Smooth muscle cell (in vitro differentiated cells): Measurements from ENCODE around the gene CDH4. TPM values are rescaled to one million over a fixed set of nuclear protein-coding genes. Genes with fewer than 3 reads are reported as not detected.

ENCODE experiments used
- DNase-seq: peaks from one replicate; lab custom pipeline; 2025; ENCODE audit not compliant: unreplicated experiment; lab: John Stamatoyannopoulos, UW
- H2AFZ ChIP-seq: fragments of 200-600 bp; sonication (generic); 2 replicates; pipeline ENCODE4 v1.6.0; 2016; ENCODE audit warnings: antibody characterized with exemption, low read depth, mild to moderate bottlenecking
- H3F3A ChIP-seq: fragments of 200-600 bp; sonication (generic); 2 replicates; pipeline ENCODE4 v1.6.0; 2017; ENCODE audit warnings: antibody characterized with exemption, low read depth
- H3K27ac ChIP-seq: fragments of 200-600 bp; sonication (generic); 2 replicates; pipeline ENCODE4 v1.5.1; 2016; ENCODE audit warnings: low read depth, mild to moderate bottlenecking
- H3K27me3 ChIP-seq: fragments of 200-600 bp; sonication (generic); 2 replicates; pipeline ENCODE4 v1.6.1; 2016; ENCODE audit warnings: low read depth, mild to moderate bottlenecking
- H3K36me3 ChIP-seq: fragments of 200-600 bp; sonication (generic); 2 replicates; pipeline ENCODE4 v1.5.1; 2016; ENCODE audit warnings: low read depth
- H3K4me1 ChIP-seq: fragments of 200-600 bp; sonication (generic); 2 replicates; pipeline ENCODE4 v1.5.1; 2016; ENCODE audit warnings: low read depth
- H3K4me2 ChIP-seq: fragments of 200-600 bp; sonication (generic); 2 replicates; pipeline ENCODE4 v1.6.0; 2016; ENCODE audit warnings: mild to moderate bottlenecking
- H3K4me3 ChIP-seq: fragments of 200-600 bp; sonication (generic); 2 replicates; pipeline ENCODE4 v1.5.1; 2016; ENCODE audit warnings: mild to moderate bottlenecking
- H3K79me2 ChIP-seq: fragments of 200-600 bp; sonication (generic); 2 replicates; pipeline ENCODE4 v1.6.0; 2016; ENCODE audit warnings: low read depth, mild to moderate bottlenecking
- H3K9ac ChIP-seq: fragments of 200-600 bp; sonication (generic); 2 replicates; pipeline ENCODE4 v1.6.0; 2016; ENCODE audit warnings: low read depth
- H3K9me3 ChIP-seq: fragments of 200-600 bp; sonication (generic); replicated peaks from 2 replicates; pipeline ENCODE4 v1.5.1; 2016; ENCODE audit warnings: low read depth
- H4K20me1 ChIP-seq: fragments of 200-600 bp; sonication (generic); 2 replicates; pipeline ENCODE4 v1.6.0; 2016; ENCODE audit warnings: low read depth
- CTCF ChIP-seq: fragments of 200-600 bp; sonication (generic); IDR thresholded peaks from 2 replicates; pipeline ENCODE4 v1.5.1; 2017; ENCODE audit warnings: borderline replicate concordance, mild to moderate bottlenecking, antibody characterized with exemption; ENCODE audit not compliant: insufficient read depth, poor library complexity, severe bottlenecking
- WGBS: methylation state at CpG from one replicate; pipeline ENCODE4 v1.1.7; 2016; ENCODE audit warnings: low lambda C conversion rate; 5-methylcytosine and 5-hydroxymethylcytosine counted together
- polyA plus RNA-seq: library from polyadenylated mRNA; unstranded; fragments of >200 nt; fragmentation: Nextera tagmentation; extraction: Ambion mirVana; gene quantifications from 2 replicates; pipeline ENCODE4 v1.2.1, GENCODE V29; 2016
- total RNA-seq: library from RNA; depleted of rRNA; stranded (reverse); fragments of >200 nt; gene quantifications from 2 replicates; pipeline ENCODE4 v1.2.3, GENCODE V29; 2014

Gene CDH4
- total and polyA plus RNA-seq, 2 experiments from 2014 or later = 0.03 to 0.04 TPM

DNA sequence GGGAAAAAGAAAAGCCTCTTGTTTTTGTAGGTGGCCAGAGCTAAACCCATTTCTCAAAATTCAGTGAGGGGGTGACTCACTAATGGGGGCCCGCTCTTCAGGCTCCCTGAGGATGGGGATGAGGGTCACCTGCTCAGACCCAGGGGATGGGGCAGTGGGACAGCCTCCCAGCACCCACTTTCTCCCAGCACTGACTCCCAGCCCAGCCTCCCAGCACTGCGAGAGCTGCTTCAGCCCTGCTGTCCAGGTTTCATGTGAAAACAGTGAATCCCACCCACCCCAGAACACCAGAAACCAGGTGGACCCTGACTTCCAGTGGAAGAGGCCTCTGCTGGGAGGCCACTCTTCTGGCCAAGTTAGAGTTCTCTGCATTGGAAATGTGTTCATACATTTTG, 362.6 kb downstream of the CDH4 start:
- Histone ChIP-seq H3K9me3 (no peaks in the 10 kb centered on the region), H3K27ac (no peak overlapping the region), H4K20me1 (no peaks in the 10 kb centered on the region), H2AFZ (no peak overlapping the region), H3F3A (no peaks in the 10 kb centered on the region), H3K4me3 (no peak overlapping the region), H3K36me3 (no peaks in the 10 kb centered on the region), H3K9ac (no peak overlapping the region), H3K4me1 (no peaks in the 10 kb centered on the region), H3K4me2 (no peak overlapping the region), H3K79me2 (no peaks in the 10 kb centered on the region), H3K27me3 (no peaks in the 10 kb centered on the region)
- TF ChIP-seq CTCF = no peak
- no peak for DNase-seq
- 82% methylated on average over 2 of the region's 2 CpGs for WGBS

DNA sequence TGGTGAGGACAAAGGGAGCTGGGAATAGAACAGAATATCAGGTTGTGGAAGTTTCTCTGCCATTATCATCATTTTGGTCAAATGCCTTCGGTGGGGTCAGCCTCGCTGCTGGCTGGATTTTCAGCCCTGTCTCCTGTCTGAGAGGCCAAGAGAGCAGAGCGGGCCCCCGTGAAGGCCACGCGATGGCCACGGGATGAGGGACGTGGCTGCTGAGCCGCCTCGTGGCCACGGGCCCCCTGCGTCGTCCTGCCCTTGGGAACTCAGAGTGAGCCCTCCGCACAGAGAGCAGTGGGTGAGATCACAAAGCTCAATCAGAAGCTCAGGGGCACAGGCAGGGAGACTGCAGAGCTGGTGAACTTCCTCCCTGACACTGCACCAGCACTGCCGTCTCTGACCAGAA, 363.7 kb downstream of the CDH4 start:
- DNase-seq = no peak
- Histone ChIP-seq H3K27me3 (no peaks in the 10 kb centered on the region), H4K20me1 (no peaks in the 10 kb centered on the region), H2AFZ (no peak overlapping the region), H3F3A (no peaks in the 10 kb centered on the region), H3K4me1 (no peaks in the 10 kb centered on the region), H3K4me3 (no peak overlapping the region), H3K27ac (no peak overlapping the region), H3K36me3 (no peaks in the 10 kb centered on the region), H3K4me2 (no peak overlapping the region), H3K9me3 (no peaks in the 10 kb centered on the region), H3K9ac (no peak overlapping the region), H3K79me2 (no peaks in the 10 kb centered on the region)
- WGBS = 98% methylated on average over 13 of the region's 15 CpGs
- TF ChIP-seq CTCF = no peak

DNA sequence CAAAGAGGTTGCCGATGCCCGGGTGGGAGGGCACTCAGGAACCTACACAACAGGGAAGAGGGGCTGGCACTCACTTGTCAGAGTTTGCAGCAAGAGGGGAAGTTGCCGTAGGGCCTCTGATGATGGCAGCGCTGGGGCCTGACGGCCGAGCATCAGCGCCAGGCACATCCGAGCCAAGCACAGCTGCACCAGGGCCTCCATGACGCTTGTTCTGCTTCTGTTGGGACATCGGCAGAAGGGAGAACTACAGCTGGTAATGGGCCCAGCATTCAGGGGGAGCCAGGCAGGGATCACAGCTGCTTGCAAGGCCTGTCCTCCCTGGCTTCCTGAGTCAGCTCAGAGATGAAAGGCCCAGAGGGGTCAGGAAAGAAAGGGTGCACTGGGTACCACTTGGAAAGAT, 367.7 kb downstream of the CDH4 start:
- Histone ChIP-seq H3K4me1 (no peaks in the 10 kb centered on the region), H3K9me3 (no peaks in the 10 kb centered on the region), H3K27ac (no peak overlapping the region), H2AFZ (no peak overlapping the region), H3K9ac (no peak overlapping the region), H4K20me1 (no peaks in the 10 kb centered on the region), H3F3A (no peaks in the 10 kb centered on the region), H3K4me2 (no peak overlapping the region), H3K79me2 (no peaks in the 10 kb centered on the region), H3K4me3 (no peak overlapping the region), H3K36me3 (no peaks in the 10 kb centered on the region), H3K27me3 (peaks cover under 1% of the 10 kb centered on the region)
- WGBS = 95% methylated on average over 10 of the region's 10 CpGs
- TF ChIP-seq CTCF = no peak
- DNase-seq = no peak

DNA sequence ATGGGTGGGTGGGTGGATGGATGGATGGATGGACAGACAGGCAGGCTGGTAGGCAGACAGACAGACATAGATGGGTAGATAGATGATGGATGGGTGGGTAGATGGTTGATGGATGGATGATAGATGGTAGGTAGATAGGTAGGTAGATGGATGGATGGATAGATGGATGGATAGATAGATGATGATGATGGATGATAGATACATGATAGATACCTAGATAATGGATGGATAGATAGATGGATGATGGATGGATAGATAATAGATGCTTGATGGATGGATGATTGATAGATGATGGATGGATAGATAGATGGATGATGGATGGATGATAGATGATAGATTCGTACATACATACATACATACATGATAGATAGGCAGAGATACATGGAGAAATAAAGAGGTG, 368.1 kb downstream of the CDH4 start:
- H3K27me3 ChIP-seq = peaks cover 5% of the 10 kb centered on the region
- no peaks in the 10 kb centered on the region for H3F3A ChIP-seq
- TF ChIP-seq CTCF = no peak
- no peaks in the 10 kb centered on the region for H4K20me1 ChIP-seq
- H3K79me2 ChIP-seq = no peaks in the 10 kb centered on the region
- no peak overlapping the region for H2AFZ ChIP-seq
- DNase-seq = no peak
- no peak overlapping the region for H3K9ac ChIP-seq
- no peak overlapping the region for H3K4me2 ChIP-seq
- no peak overlapping the region for H3K4me3 ChIP-seq
- H3K36me3 ChIP-seq = no peaks in the 10 kb centered on the region
- H3K9me3 ChIP-seq = no peaks in the 10 kb centered on the region
- no peaks in the 10 kb centered on the region for H3K4me1 ChIP-seq
- WGBS = 28% methylated on average over 1 of the region's 1 CpG
- H3K27ac ChIP-seq = no peak overlapping the region
